IMR-90 (cell line): ENCODE results near the gene NANOS3. TPM values are rescaled to one million over a fixed set of nuclear protein-coding genes. Genes with fewer than 3 reads are reported as not detected.
A peak's percentile ranks its signal among the peaks of the same experiment; 100 is the strongest.

ENCODE experiments used
- ATAC-seq: fragments of 200-7000 bp; cut with Tn5 transposase; 2 replicates; pipeline ENCODE4 v1.9.1; 2020; ENCODE audit warnings: low read depth, mild to moderate bottlenecking, moderate library complexity
- BruUV-seq: library from RNA; stranded (reverse); fragments of 400-500 nt; replicated peaks from 2 replicates; lab custom pipeline; 2021; lab: Mats Ljungman, UMichigan
- CTCF ChIA-PET: fragments of 300-600 bp; formaldehyde crosslinking; extraction: SDS; loops from one replicate; lab custom pipeline; 2021; ENCODE audit warnings: antibody characterized with exemption; lab: Yijun Ruan, JAX
- POLR2A ChIA-PET: fragments of 300-600 bp; sonication (Branson Sonifier 250); formaldehyde crosslinking; loops from one replicate; lab custom pipeline; 2022; ENCODE audit warnings: antibody characterized with exemption; ENCODE audit not compliant: unreplicated experiment; lab: Charles Lee
- DNase-seq: peaks from one replicate; pipeline ENCODE4 v3.0.0; 2013
- H2AFZ ChIP-seq: replicated peaks from 2 replicates; pipeline ENCODE3; 2013; ENCODE audit warnings: low read length, mild to moderate bottlenecking; ENCODE audit not compliant: poor library complexity
- H2AK5ac ChIP-seq: 2 replicates; pipeline ENCODE4 v1.6.1; 2013; ENCODE audit warnings: low read depth, low read length, inconsistent platforms
- H2AK9ac ChIP-seq: replicated peaks from 2 replicates; pipeline ENCODE3; 2013; ENCODE audit warnings: mild to moderate bottlenecking, low read depth, low read length, moderate library complexity; ENCODE audit not compliant: poor library complexity
- H2BK120ac ChIP-seq: 2 replicates; pipeline ENCODE4 v1.6.1; 2013; ENCODE audit warnings: low read depth, low read length, inconsistent platforms
- H2BK15ac ChIP-seq: 3 replicates; pipeline ENCODE4 v1.6.1; 2013; ENCODE audit warnings: low read depth, low read length, inconsistent platforms
- H2BK20ac ChIP-seq: 2 replicates; pipeline ENCODE4 v1.6.1; 2013; ENCODE audit warnings: low read depth, mild to moderate bottlenecking, inconsistent platforms, low read length, moderate library complexity
- H2BK5ac ChIP-seq: 2 replicates; pipeline ENCODE4 v1.6.1; 2013; ENCODE audit warnings: mild to moderate bottlenecking, low read depth, low read length, inconsistent platforms; ENCODE audit not compliant: poor library complexity, severe bottlenecking
- H3K14ac ChIP-seq: replicated peaks from 2 replicates; pipeline ENCODE4 v1.6.1; 2013; ENCODE audit warnings: low read depth, low read length, inconsistent platforms
- H3K18ac ChIP-seq: 2 replicates; pipeline ENCODE4 v1.6.1; 2013; ENCODE audit warnings: low read depth, low read length, control low read depth
- H3K23ac ChIP-seq: 2 replicates; pipeline ENCODE4 v1.6.1; 2013; ENCODE audit warnings: low read depth, low read length, inconsistent platforms
- H3K27ac ChIP-seq: 2 replicates; pipeline ENCODE4 v1.5.1; 2013; ENCODE audit warnings: mild to moderate bottlenecking, control low read depth, low read length; ENCODE audit not compliant: insufficient read depth
- H3K27me3 ChIP-seq: 2 replicates; pipeline ENCODE4 v1.6.1; 2013; ENCODE audit warnings: low read length; ENCODE audit not compliant: control insufficient read depth, insufficient read depth
- H3K36me3 ChIP-seq: 2 replicates; pipeline ENCODE4 v1.6.1; 2013; ENCODE audit warnings: low read length, mixed read lengths; ENCODE audit not compliant: control insufficient read depth, insufficient read depth
- H3K4ac ChIP-seq: 2 replicates; pipeline ENCODE4 v1.6.1; 2013; ENCODE audit warnings: low read depth, low read length, inconsistent platforms
- H3K4me1 ChIP-seq: 2 replicates; pipeline ENCODE4 v1.6.1; 2013; ENCODE audit warnings: low read length, mixed read lengths; ENCODE audit not compliant: control insufficient read depth, insufficient read depth
- H3K4me2 ChIP-seq: 2 replicates; pipeline ENCODE4 v1.6.1; 2013; ENCODE audit warnings: low read depth, mild to moderate bottlenecking, control low read depth, low read length, moderate library complexity
- H3K4me3 ChIP-seq: 2 replicates; pipeline ENCODE4 v1.5.1; 2013; ENCODE audit warnings: low read depth, mild to moderate bottlenecking, control low read depth, low read length, moderate library complexity; ENCODE audit not compliant: insufficient read depth
- H3K56ac ChIP-seq: 2 replicates; pipeline ENCODE4 v1.6.1; 2013; ENCODE audit warnings: low read length, inconsistent platforms; ENCODE audit not compliant: insufficient read depth; ENCODE audit errors: extremely low read depth
- H3K79me1 ChIP-seq, 2 experiments: 2 replicates each; pipeline ENCODE4 v1.6.1; 2013; ENCODE audit warnings: low read length in 2 of 2, inconsistent platforms in 1 of 2, low read depth in 1 of 2
- H3K9ac ChIP-seq: 2 replicates; pipeline ENCODE4 v1.6.1; 2013; ENCODE audit warnings: low read depth, low read length, control low read depth
- H3K9me1 ChIP-seq: 2 replicates; pipeline ENCODE4 v1.6.1; 2013; ENCODE audit warnings: low read length, inconsistent platforms; ENCODE audit not compliant: insufficient read depth
- H3K9me3 ChIP-seq: 2 replicates; pipeline ENCODE4 v1.6.1; 2013; ENCODE audit warnings: low read length; ENCODE audit not compliant: control insufficient read depth, insufficient read depth
- H4K20me1 ChIP-seq: 2 replicates; pipeline ENCODE4 v1.6.1; 2013; ENCODE audit warnings: low read length, inconsistent platforms; ENCODE audit not compliant: insufficient read depth
- H4K5ac ChIP-seq: 2 replicates; pipeline ENCODE4 v1.6.1; 2013; ENCODE audit warnings: mild to moderate bottlenecking, low read depth, low read length, control low read depth
- H4K8ac ChIP-seq, 2 experiments: 2 replicates each; pipeline ENCODE4 v1.6.1; 2013; ENCODE audit warnings: low read depth in 2 of 2, low read length in 2 of 2, control low read depth in 1 of 2, inconsistent platforms in 1 of 2
- H4K91ac ChIP-seq: 2 replicates; pipeline ENCODE4 v1.6.1; 2013; ENCODE audit warnings: low read depth, low read length, inconsistent platforms; ENCODE audit not compliant: insufficient read depth
- CHD1 ChIP-seq: IDR thresholded peaks from 2 replicates; pipeline ENCODE4 v1.6.1; 2012; ENCODE audit warnings: low read depth, low read length, improper control_type of control experiment
- MAZ ChIP-seq: IDR thresholded peaks from 2 replicates; pipeline ENCODE4 v1.6.1; 2012; ENCODE audit warnings: low read depth, mild to moderate bottlenecking, low read length, improper control_type of control experiment, moderate library complexity, borderline replicate concordance
- NFE2L2 ChIP-seq: fragments of 150-350 bp; IDR thresholded peaks from 2 replicates; pipeline ENCODE4 v1.6.1; 2016; ENCODE audit warnings: low read depth, mild to moderate bottlenecking, low read length
- POLR2A ChIP-seq: IDR thresholded peaks from 2 replicates; pipeline ENCODE4 v1.6.1; 2012; ENCODE audit warnings: mild to moderate bottlenecking, low read depth, low read length
- RCOR1 ChIP-seq: IDR thresholded peaks from 2 replicates; pipeline ENCODE4 v1.6.1; 2012; ENCODE audit warnings: mild to moderate bottlenecking, low read length, improper control_type of control experiment; ENCODE audit not compliant: insufficient replicate concordance
- RFX5 ChIP-seq: IDR thresholded peaks from 2 replicates; pipeline ENCODE4 v1.8.0; 2012; ENCODE audit warnings: low read depth, mild to moderate bottlenecking, low read length, moderate library complexity
- USF2 ChIP-seq: fragments of 150-350 bp; IDR thresholded peaks from 2 replicates; pipeline ENCODE4 v1.6.1; 2017; ENCODE audit warnings: mild to moderate bottlenecking, antibody characterized with exemption, low read length, low read depth
- WGBS, 2 experiments: methylation state at CpG; one replicate each; pipeline versions ENCODE4 v1.1.5 to v1.1.7; 2013; ENCODE audit warnings: missing lambda C conversion rate in 2 of 2; ENCODE audit not compliant: insufficient read length in 1 of 2; ENCODE audit errors: extremely low coverage in 2 of 2; 5-methylcytosine and 5-hydroxymethylcytosine counted together
- dilution Hi-C: fragments of 300-500 bp; cut with HindIII; formaldehyde crosslinking; loops from one replicate; pipeline ENCODE4 v1.14.3; 2018; ENCODE audit warnings: low sequenced_read_pairs; ENCODE audit not compliant: unreplicated experiment
- in situ Hi-C: fragments of 300-500 bp; cut with MboI; formaldehyde crosslinking; loops from 3 replicates; pipeline ENCODE4 v1.14.3; 2019; ENCODE audit warnings: low sequenced_read_pairs, inconsistent platforms, mixed read lengths
- intact Hi-C: fragments of 100-400 bp; cut with micrococcal nuclease; formaldehyde crosslinking; loops from 2 replicates; pipeline ENCODE4 v1.10.0; 2022
- polyA plus RNA-seq, 3 experiments: library from polyadenylated mRNA; depleted of rRNA; stranded (reverse); fragments of >200 nt; gene quantifications; 2 replicates each; pipeline ENCODE4 v1.2.3, GENCODE V29; 2012; ENCODE audit warnings: low replicate concordance in 1 of 3
- total RNA-seq: library from RNA; depleted of rRNA; stranded (reverse); fragments of >200 nt; gene quantifications from 2 replicates; pipeline ENCODE4 v1.2.3, GENCODE V29; 2012

Gene NANOS3
- total and polyA plus RNA-seq, 2 of the 4 experiments (the other 2 are of a cell fraction): 0.63 TPM; not detected in 1

GRCh38 chr19:13841086-13841961 lies 35.6 kb upstream of the NANOS3 start:
- Histone ChIP-seq H4K5ac (peak overlapping the region; percentile 1; the same call in 1 of the 2 replicates), H3K79me1 (peaks cover 12 to 38% of the 10 kb centered on the region in 2 experiments), H3K4me3 (peak overlapping the region; percentile 95), H3K27me3 (no peaks in the 10 kb centered on the region), H3K4ac (peak overlapping the region; percentile 96), H3K23ac (peak overlapping the region; percentile 95), H3K27ac (peak overlapping the region; percentile 97), H3K36me3 (peaks cover 16% of the 10 kb centered on the region), H3K4me1 (peaks cover 33% of the 10 kb centered on the region), H2AK5ac (peak overlapping the region; percentile 66), H4K20me1 (peaks cover 61% of the 10 kb centered on the region), H2BK20ac (no peak overlapping the region), H3K9me3 (no peaks in the 10 kb centered on the region), H3K9ac (peak overlapping the region; percentile 98), H3K56ac (peak overlapping the region; percentile 76), H3K9me1 (0 out of 2 replicates have a peak, but pooled peaks cover 3% of the 10 kb centered on the region), H3K14ac (peak overlapping the region; percentile 95), H2BK5ac (peak overlapping the region; percentile 88), H2BK120ac (peak overlapping the region; percentile 69; the same call in 1 of the 2 replicates), H4K8ac (peak overlapping the region; percentile 33 to 34; a peak in 3 of 4 replicates), H3K4me2 (peak overlapping the region; percentile 95), H2AFZ (peak overlapping the region; percentile 28), H3K18ac (peak overlapping the region; percentile 67), H2AK9ac (peak overlapping the region; percentile 80), H4K91ac (peak overlapping the region; percentile 73), H2BK15ac (no peak overlapping the region)
- in situ Hi-C loops: loop anchor here (10.0 to 25.0 kb wide), 2 partner anchors 687 to 1054 kb away; partner anchors contain the start of genes HOOK2, IER2, JUNB and STX10
- no peak for DNase-seq
- intact Hi-C loops: no loop called here
- dilution Hi-C loops: no loop called here
- TF ChIP-seq RCOR1 (no peak), MAZ (0 out of 2 replicates have a peak, but pooled peaks have one; percentile 21), POLR2A (peak; percentile 19), CHD1 (peak; percentile 42), USF2 (0 out of 2 replicates have a peak, but pooled peaks have one; percentile 2), NFE2L2 (peak; percentile 17; the same call in 1 of the 2 replicates), RFX5 (no peak)
- WGBS, 2 experiments: 16% methylated on average over 15 of the region's 26 CpGs; no CpG with 5 or more reads in 1 of the 2 experiments
- ATAC-seq: no peak
- ChIA-PET CTCF (interaction anchor here (0.8 kb wide), 1 partner anchor 21 kb away, joined by 3 read pairs; no protein-coding TSS in a partner anchor), POLR2A (interaction anchor here (0.6 kb wide), 4 partner anchors 11 to 111 kb away, joined by 3 to 10 read pairs (median 7); partner anchors contain the start of gene ZSWIM4)
- BruUV-seq: no TSS peak
